Neural cell (in vitro differentiated cells): ENCODE results near the gene PTPDC1. TPM values are rescaled to one million over a fixed set of nuclear protein-coding genes. Genes with fewer than 3 reads are reported as not detected.
"Not testable (repeated sequence)": the region's sequence is repeated elsewhere in the genome, so short reads cannot be mapped to it uniquely, and the experiment has no call there.

Source experiments
- H2AFZ ChIP-seq: fragments of 200-600, 300-800 bp; sonication (generic), shearing (Covaris generic); 2 replicates; pipeline ENCODE4 v1.6.0; 2014; ENCODE audit warnings: low read depth, mild to moderate bottlenecking, antibody characterized with exemption, low read length, moderate library complexity
- H3F3A ChIP-seq: fragments of 200-600 bp; shearing (Covaris generic); 2 replicates; pipeline ENCODE4 v1.6.1; 2016; ENCODE audit warnings: mild to moderate bottlenecking, moderate library complexity, mixed read lengths, antibody characterized with exemption, low read length; ENCODE audit not compliant: insufficient read depth, poor library complexity, severe bottlenecking
- H3K27ac ChIP-seq: fragments of 200-600, 300-800 bp; sonication (generic), shearing (Covaris generic); 2 replicates; pipeline ENCODE4 v1.5.1; 2014; ENCODE audit warnings: mild to moderate bottlenecking, low read length, moderate library complexity
- H3K27me3 ChIP-seq: fragments of 300-800, 200-600 bp; sonication (generic), shearing (Covaris generic); 2 replicates; pipeline ENCODE4 v1.6.0; 2014; ENCODE audit warnings: mild to moderate bottlenecking, low read depth, low read length, moderate library complexity; ENCODE audit not compliant: insufficient read depth
- H3K36me3 ChIP-seq: fragments of 300-800, 200-600 bp; sonication (generic), shearing (Covaris generic); 2 replicates; pipeline ENCODE4 v1.5.1; 2014; ENCODE audit warnings: mild to moderate bottlenecking, antibody characterized with exemption, low read length, moderate library complexity; ENCODE audit not compliant: insufficient read depth
- H3K4me2 ChIP-seq: fragments of 300-800, 200-600 bp; sonication (generic), shearing (Covaris generic); 2 replicates; pipeline ENCODE4 v1.6.0; 2014; ENCODE audit warnings: mild to moderate bottlenecking, low read length
- H3K4me3 ChIP-seq: fragments of 300-800, 200-600 bp; sonication (generic), shearing (Covaris generic); 2 replicates; pipeline ENCODE4 v1.5.1; 2014; ENCODE audit warnings: mild to moderate bottlenecking, low read length, moderate library complexity
- H3K79me2 ChIP-seq: fragments of 200-600 bp; shearing (Covaris generic); replicated peaks from 2 replicates; pipeline ENCODE4 v1.6.0; 2014; ENCODE audit warnings: mild to moderate bottlenecking, low read length, moderate library complexity; ENCODE audit not compliant: insufficient read depth
- H3K9ac ChIP-seq: fragments of 300-800, 200-600 bp; sonication (generic), shearing (Covaris generic); 2 replicates; pipeline ENCODE4 v1.6.1; 2016; ENCODE audit warnings: mild to moderate bottlenecking, low read length, mixed read lengths
- H3K9me2 ChIP-seq: fragments of 200-600 bp; shearing (Covaris generic); 2 replicates; pipeline ENCODE4 v1.6.1; 2016; ENCODE audit warnings: mild to moderate bottlenecking, low read length, mixed read lengths; ENCODE audit not compliant: insufficient read depth
- H3K9me3 ChIP-seq: fragments of 200-600, 300-800 bp; sonication (generic), shearing (Covaris generic); 2 replicates; pipeline ENCODE4 v1.6.1; 2016; ENCODE audit warnings: mild to moderate bottlenecking, mixed run types, low read length, moderate library complexity, mixed read lengths
- H4K20me1 ChIP-seq: fragments of 200-600 bp; shearing (Covaris generic); 2 replicates; pipeline ENCODE4 v1.6.1; 2016; ENCODE audit warnings: mild to moderate bottlenecking, mixed run types; ENCODE audit not compliant: insufficient read depth
- EP300 ChIP-seq: fragments of 450-650 bp; conservative IDR thresholded peaks from 2 replicates; pipeline ENCODE4 v1.6.1; 2014; ENCODE audit warnings: antibody characterized with exemption, mild to moderate bottlenecking, moderate library complexity; ENCODE audit not compliant: poor library complexity, severe bottlenecking
- EZH2 ChIP-seq: fragments of 200-600, 300-800 bp; shearing (Covaris generic), sonication (generic); IDR thresholded peaks from 2 replicates; pipeline ENCODE4 v1.6.1; 2014; ENCODE audit warnings: antibody characterized with exemption, low read length, borderline replicate concordance, mild to moderate bottlenecking; ENCODE audit not compliant: insufficient read depth, poor library complexity, severe bottlenecking
- MXI1 ChIP-seq: fragments of 450-650 bp; conservative IDR thresholded peaks from 2 replicates; pipeline ENCODE4 v1.6.1; 2014; ENCODE audit warnings: antibody characterized with exemption, mild to moderate bottlenecking; ENCODE audit not compliant: poor library complexity, severe bottlenecking
- POLR2AphosphoS5 ChIP-seq: IDR thresholded peaks from 2 replicates; pipeline ENCODE4 v1.6.1; 2012
- RAD21 ChIP-seq: fragments of 450-650 bp; conservative IDR thresholded peaks from 2 replicates; pipeline ENCODE4 v1.6.1; 2014; ENCODE audit warnings: antibody characterized with exemption, mild to moderate bottlenecking, moderate library complexity
- SMC3 ChIP-seq: fragments of 450-650 bp; conservative IDR thresholded peaks from 2 replicates; pipeline ENCODE4 v1.6.1; 2014; ENCODE audit warnings: antibody characterized with exemption, mild to moderate bottlenecking, moderate library complexity; ENCODE audit not compliant: poor library complexity
- TAF1 ChIP-seq: IDR thresholded peaks from 2 replicates; pipeline ENCODE4 v1.6.1; 2012; ENCODE audit warnings: low read depth
- polyA plus RNA-seq: library from polyadenylated mRNA; depleted of rRNA; stranded (reverse); fragments of >200 nt; gene quantifications from 2 replicates; pipeline ENCODE4 v1.2.3, GENCODE V29; 2014
- TF ChIP-seq, protein P1 (sequence below): fragments of 450-650 bp; IDR thresholded peaks from 2 replicates; pipeline ENCODE4 v1.5.1; 2014; ENCODE audit warnings: antibody characterized with exemption, mild to moderate bottlenecking, moderate library complexity; ENCODE audit not compliant: poor library complexity, severe bottlenecking
- TF ChIP-seq, protein P2 (sequence below): IDR thresholded peaks from 2 replicates; pipeline ENCODE4 v1.6.1; 2012; ENCODE audit warnings: borderline replicate concordance

The PTPDC1 gene
- polyA plus RNA-seq, 1 donor from 2014 or later, result 23.7 TPM

DNA sequence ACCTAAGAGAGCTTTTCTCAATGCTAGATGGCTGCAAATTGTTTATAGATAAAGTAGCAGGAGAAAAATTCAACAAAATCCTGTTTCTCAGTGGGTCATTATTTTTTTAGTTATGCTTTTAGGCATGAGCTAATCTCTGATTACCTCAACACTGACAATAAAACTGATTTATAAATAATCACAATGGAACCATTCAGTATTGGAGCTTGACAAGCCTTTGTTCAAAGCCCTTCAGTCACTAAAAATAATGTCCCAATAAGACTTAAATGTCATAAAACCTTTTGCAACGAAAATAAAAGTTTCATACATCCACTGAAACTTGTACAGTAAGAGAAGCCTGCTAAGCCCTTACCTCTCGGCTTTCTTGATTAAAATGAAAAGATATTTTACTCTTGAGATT is 27.2 kb downstream of the PTPDC1 start:
- Histone ChIP-seq H3K9me3 (no peaks in the 10 kb centered on the region), H3K79me2 (no peaks in the 10 kb centered on the region), H2AFZ (no peak overlapping the region), H3K9ac (no peak overlapping the region), H3K4me2 (no peak overlapping the region), H4K20me1 (no peaks in the 10 kb centered on the region), H3K27me3 (no peaks in the 10 kb centered on the region), H3K4me3 (no peak overlapping the region), H3K36me3 (no peaks in the 10 kb centered on the region), H3F3A (no peaks in the 10 kb centered on the region), H3K9me2 (no peaks in the 10 kb centered on the region), H3K27ac (no peak overlapping the region)
- TF ChIP-seq EZH2 (no peak), SMC3 (no peak), RAD21 (no peak), POLR2AphosphoS5 (no peak), TAF1 (no peak), EP300 (no peak), MXI1 (no peak)
- TF ChIP-seq, protein P1, sequence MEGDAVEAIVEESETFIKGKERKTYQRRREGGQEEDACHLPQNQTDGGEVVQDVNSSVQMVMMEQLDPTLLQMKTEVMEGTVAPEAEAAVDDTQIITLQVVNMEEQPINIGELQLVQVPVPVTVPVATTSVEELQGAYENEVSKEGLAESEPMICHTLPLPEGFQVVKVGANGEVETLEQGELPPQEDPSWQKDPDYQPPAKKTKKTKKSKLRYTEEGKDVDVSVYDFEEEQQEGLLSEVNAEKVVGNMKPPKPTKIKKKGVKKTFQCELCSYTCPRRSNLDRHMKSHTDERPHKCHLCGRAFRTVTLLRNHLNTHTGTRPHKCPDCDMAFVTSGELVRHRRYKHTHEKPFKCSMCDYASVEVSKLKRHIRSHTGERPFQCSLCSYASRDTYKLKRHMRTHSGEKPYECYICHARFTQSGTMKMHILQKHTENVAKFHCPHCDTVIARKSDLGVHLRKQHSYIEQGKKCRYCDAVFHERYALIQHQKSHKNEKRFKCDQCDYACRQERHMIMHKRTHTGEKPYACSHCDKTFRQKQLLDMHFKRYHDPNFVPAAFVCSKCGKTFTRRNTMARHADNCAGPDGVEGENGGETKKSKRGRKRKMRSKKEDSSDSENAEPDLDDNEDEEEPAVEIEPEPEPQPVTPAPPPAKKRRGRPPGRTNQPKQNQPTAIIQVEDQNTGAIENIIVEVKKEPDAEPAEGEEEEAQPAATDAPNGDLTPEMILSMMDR, result no peak
- TF ChIP-seq, protein P2, sequence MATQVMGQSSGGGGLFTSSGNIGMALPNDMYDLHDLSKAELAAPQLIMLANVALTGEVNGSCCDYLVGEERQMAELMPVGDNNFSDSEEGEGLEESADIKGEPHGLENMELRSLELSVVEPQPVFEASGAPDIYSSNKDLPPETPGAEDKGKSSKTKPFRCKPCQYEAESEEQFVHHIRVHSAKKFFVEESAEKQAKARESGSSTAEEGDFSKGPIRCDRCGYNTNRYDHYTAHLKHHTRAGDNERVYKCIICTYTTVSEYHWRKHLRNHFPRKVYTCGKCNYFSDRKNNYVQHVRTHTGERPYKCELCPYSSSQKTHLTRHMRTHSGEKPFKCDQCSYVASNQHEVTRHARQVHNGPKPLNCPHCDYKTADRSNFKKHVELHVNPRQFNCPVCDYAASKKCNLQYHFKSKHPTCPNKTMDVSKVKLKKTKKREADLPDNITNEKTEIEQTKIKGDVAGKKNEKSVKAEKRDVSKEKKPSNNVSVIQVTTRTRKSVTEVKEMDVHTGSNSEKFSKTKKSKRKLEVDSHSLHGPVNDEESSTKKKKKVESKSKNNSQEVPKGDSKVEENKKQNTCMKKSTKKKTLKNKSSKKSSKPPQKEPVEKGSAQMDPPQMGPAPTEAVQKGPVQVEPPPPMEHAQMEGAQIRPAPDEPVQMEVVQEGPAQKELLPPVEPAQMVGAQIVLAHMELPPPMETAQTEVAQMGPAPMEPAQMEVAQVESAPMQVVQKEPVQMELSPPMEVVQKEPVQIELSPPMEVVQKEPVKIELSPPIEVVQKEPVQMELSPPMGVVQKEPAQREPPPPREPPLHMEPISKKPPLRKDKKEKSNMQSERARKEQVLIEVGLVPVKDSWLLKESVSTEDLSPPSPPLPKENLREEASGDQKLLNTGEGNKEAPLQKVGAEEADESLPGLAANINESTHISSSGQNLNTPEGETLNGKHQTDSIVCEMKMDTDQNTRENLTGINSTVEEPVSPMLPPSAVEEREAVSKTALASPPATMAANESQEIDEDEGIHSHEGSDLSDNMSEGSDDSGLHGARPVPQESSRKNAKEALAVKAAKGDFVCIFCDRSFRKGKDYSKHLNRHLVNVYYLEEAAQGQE, result no peak

DNA sequence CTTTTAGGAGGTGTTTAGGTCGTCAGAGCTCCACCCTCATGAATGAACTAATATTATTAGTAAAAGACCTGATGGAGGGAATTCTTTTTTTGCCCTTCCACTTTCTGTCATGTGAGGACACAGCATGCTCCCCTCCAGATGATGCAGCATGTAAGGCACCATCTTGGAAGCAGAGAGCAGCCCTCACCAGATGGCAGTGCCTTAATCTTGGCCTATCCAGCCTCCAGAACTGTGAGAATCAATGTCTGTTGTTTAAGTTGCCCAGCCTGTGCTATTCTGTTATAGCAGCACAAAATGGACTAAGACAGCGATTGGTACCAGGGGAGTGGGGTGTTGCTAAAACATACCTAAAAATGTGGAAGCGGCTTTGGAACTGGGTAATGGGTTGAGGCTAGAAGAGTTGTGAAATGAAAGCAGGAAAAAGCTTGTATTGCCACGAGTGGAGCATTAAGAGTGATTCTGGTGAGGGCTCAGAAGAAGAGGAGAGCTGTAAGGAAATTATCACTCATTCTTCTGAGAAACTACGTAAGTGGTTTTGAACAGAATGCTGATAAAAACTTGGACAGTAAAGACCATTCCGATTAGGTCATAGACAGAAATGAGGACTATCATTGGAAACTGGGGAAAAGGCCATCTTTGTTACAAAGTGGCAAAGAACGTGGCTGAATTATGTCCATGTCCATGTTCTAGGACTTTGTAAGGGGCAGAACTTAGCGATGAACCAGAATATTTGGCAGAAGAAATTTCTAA is 28.6 kb downstream of the PTPDC1 start:
- no peak overlapping the region for H2AFZ ChIP-seq
- H3K4me3 ChIP-seq, result no peak overlapping the region
- no peak overlapping the region for H3K27ac ChIP-seq
- TF ChIP-seq EZH2 (no peak), POLR2AphosphoS5 (no peak), RAD21 (no peak), SMC3 (no peak), MXI1 (no peak), TAF1 (no peak), EP300 (no peak)
- TF ChIP-seq, protein P2, result no peak
- TF ChIP-seq, protein P1, result no peak
- H3K9me2 ChIP-seq, result no peaks in the 10 kb centered on the region
- H3K4me2 ChIP-seq, result no peak overlapping the region
- H3K36me3 ChIP-seq, result no peaks in the 10 kb centered on the region
- no peaks in the 10 kb centered on the region for H3K9me3 ChIP-seq
- no peak overlapping the region for H3K9ac ChIP-seq
- H3F3A ChIP-seq, result no peaks in the 10 kb centered on the region
- no peaks in the 10 kb centered on the region for H4K20me1 ChIP-seq
- H3K79me2 ChIP-seq, result no peaks in the 10 kb centered on the region
- H3K27me3 ChIP-seq, result no peaks in the 10 kb centered on the region

DNA sequence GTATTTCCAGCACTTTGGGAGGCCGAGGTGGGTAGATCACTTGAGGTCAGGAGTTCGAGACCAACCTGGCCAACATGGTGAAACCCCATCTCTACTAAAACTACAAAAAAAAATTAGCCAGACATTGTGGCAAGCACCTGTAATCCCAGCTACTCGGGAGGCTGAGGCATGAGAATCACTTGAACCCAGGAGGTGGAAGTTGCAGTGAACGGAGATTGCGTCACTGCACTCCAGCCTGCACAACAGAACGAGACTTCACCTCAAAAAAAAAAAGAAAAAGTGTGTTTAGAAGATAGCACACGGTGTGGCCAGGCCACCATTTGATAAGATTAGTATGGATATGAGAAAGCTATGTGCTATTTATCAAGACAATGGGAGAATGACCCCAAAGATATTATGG is 35.8 kb downstream of the PTPDC1 start:
- H3K4me2 ChIP-seq, result not testable (repeated sequence)

More for the DNA sequence above, 35.8 kb downstream of the PTPDC1 start:
- not testable (repeated sequence) for H3K27ac ChIP-seq, H3K4me3 ChIP-seq, H3K27me3 ChIP-seq, H3K79me2 ChIP-seq, H3K9me3 ChIP-seq, H3K9ac ChIP-seq, H3K9me2 ChIP-seq, H3K36me3 ChIP-seq, H4K20me1 ChIP-seq, H2AFZ ChIP-seq, H3F3A ChIP-seq
